Measurements from ENCODE around the gene HS6ST2.

- TF ChIP-seq REST (IDR thresholded peaks at IDR 0.05; ENCODE audit: insufficient read depth in 1 of 2, low read depth in 2 of 2, low read length in 2 of 2), result no peak
- no peak for TF ChIP-seq TAF1 (IDR thresholded peaks at IDR 0.05; ENCODE audit: borderline replicate concordance, insufficient read depth, low read length)
- TF ChIP-seq POLR2AphosphoS5 (IDR thresholded peaks at IDR 0.05; ENCODE audit: low read depth, low read length), result no peak
- no peak for TF ChIP-seq SIN3A (IDR thresholded peaks at IDR 0.05; ENCODE audit: borderline replicate concordance, insufficient read depth, low read length)
Observed at GRCh38 chrX:132602701-132603100, 355.7 kb downstream of the HS6ST2 start.

Data from PFSK-1 (cell line).